ENCODE measurements around the gene ANO3. TPM values are rescaled to one million over a fixed set of nuclear protein-coding genes. Genes with fewer than 3 reads are reported as not detected.

ANO3 gene
- total RNA-seq, 1 experiment from 2014 or later = not detected

DNA sequence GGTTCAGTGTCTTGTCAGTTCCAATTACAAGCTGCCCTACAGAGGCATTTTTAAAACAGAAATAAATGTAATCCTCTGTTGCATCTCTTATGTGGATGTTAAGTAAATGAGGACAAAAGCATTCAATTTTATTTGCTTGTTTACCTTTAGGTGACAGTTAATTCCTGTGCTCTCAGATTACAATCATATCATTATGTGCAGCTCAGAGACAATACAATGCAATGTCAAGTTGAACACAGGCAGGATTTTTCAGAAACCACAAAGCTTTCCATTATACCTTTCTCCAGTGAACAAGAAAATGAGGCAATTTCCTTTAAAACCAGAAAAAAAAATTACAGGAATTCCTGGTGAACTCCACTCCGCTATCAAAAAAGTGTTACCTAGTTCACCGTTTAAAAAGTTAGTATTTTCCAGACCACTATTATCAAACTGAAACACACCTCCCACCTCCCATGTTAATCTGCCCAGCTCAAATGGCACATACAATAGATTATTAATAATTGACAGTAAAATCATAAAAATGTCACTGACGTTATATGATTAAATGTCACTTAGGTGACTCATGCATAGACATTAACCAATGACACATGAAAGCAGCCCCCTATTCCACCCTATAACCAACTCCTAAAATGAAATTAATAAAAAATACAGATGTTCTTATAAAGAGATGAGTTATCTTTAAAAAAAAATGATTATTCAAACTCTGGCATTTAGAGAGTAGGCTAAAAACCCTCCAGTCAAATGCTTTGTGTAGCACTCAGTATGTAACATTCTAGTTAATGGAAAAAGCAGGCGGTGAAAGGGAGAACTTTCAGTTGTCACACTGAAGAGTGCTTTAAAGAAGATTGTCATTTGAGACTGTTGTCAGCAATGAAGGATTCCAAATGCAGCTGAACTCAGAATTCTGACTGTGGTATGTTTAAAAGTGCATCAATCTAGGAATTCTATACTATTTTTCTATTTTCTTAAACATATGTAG lies 141.6 kb downstream of the ANO3 start:
- in situ Hi-C loops (cut with HindIII; ENCODE audit: low pct_unique_long_range_greater_than_20kb, low sequenced_read_pairs) = no loop called here
- peak; percentile 42 for DNase-seq (ENCODE audit: low read depth)

DNA sequence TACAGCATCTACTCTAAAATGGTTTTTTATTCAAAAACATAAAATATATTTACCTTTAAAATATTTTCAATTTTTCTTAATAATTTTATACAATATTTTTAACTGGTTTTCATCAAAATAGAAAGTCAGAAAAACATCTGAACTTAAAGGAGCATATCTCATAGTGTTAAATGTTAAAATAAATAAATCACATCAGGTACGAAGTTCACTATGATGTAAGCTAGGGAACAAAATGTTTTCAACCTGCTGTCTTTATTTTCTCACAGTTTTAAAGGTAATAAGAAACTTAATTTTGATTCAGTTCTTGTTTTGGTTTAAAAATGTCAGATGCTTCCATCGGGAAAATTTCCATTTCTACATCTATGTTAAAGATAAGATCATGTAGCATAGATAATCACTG lies 142.5 kb downstream of the ANO3 start:
- in situ Hi-C loops (cut with HindIII; ENCODE audit: low pct_unique_long_range_greater_than_20kb, low sequenced_read_pairs) = no loop called here
- DNase-seq (ENCODE audit: low read depth) = no peak

GRCh38 chr11:26477396-26477795 lies 145.5 kb downstream of the ANO3 start:
- in situ Hi-C loops (cut with HindIII; ENCODE audit: low pct_unique_long_range_greater_than_20kb, low sequenced_read_pairs) = no loop called here
- DNase-seq (ENCODE audit: low read depth) = no peak

DNA sequence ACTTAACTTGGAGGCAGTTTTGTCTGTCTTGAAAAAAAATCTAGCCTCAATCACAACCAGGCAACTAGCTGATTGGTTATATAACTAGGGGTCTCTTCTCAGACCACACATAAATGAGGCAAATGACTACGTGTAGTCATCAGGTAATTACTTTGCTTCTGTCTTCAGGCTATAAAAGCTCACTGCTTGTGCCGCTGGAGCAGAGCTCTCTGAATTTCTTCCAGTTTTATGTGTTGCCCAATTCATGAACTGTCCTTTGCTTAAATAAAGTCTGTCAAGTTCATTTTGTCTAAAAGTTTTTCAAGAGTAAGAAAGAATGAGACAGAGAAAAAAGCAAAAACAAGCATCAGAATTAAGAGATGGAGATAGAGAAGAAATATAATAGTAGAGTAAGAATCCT lies 146.8 kb downstream of the ANO3 start:
- in situ Hi-C loops (cut with HindIII; ENCODE audit: low pct_unique_long_range_greater_than_20kb, low sequenced_read_pairs) = no loop called here
- no peak for DNase-seq (ENCODE audit: low read depth)

- DNase-seq (ENCODE audit: low read depth) = no peak
- in situ Hi-C loops (cut with HindIII; ENCODE audit: low pct_unique_long_range_greater_than_20kb, low sequenced_read_pairs) = no loop called here
These were observed 148.1 kb downstream of the ANO3 start for GRCh38 chr11:26480041-26480440.

DNA sequence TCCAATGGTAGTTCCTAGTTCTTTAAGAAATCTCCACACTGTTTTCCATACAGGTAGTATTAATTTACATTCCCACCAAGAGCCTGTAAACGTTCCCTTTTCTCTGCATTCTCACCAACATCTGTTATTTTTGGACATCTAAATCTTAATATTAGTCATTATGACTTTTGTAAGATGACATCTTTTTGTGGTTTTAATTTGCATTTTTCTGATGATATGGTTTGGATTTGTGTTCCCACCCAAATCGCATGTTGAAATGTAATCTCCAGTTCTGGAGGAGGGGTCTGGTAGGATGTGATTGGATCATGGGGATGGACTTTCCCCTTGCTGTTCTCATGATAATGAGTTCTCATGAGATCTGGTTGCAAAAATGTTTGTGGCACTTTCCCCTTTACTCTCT lies 151.2 kb downstream of the ANO3 start:
- in situ Hi-C loops (cut with HindIII; ENCODE audit: low pct_unique_long_range_greater_than_20kb, low sequenced_read_pairs) = no loop called here
- DNase-seq (ENCODE audit: low read depth) = no peak

DNA sequence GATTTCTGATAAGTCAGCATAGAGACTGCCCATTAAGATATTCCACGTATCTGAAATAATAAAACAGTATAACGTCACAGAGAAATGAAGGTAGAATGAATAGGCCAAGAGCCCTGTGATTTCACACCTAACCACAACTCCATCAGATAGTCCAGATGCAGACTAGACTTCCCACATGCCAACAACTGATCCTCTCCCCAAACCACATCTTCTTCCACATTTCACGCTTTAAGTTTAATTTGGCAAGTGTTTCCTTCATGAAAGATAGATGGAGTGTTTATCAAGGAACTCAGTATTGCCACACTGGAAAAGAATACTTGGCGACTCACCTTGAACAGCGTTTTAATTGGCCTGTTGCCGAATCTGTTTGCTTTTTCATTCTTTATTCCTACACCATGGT lies 158.6 kb downstream of the ANO3 start:
- in situ Hi-C loops (cut with HindIII; ENCODE audit: low pct_unique_long_range_greater_than_20kb, low sequenced_read_pairs) = no loop called here
- DNase-seq (ENCODE audit: low read depth) = no peak

- no peak for DNase-seq (ENCODE audit: low read depth)
- in situ Hi-C loops (cut with HindIII; ENCODE audit: low pct_unique_long_range_greater_than_20kb, low sequenced_read_pairs) = no loop called here
These were observed 161.7 kb downstream of the ANO3 start for GRCh38 chr11:26493616-26494015.

DNA sequence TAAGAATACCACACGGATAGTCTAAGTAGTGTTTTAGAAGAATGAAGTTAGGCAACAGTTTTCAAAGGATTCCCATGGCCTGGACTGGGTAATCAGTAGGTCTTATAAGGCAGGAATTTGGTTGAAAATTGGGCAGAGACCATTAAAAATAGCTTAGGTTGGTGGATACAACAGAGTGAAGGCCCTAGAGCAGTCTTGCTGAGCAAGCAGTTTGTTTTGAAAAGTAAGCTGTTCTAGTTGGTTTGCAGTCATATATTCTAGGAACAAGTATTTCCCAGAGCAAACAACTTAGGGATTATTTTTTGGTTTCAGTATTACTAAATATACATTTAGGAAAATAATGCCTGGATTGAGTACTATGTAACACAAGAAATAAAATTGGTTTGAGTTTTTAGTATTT lies 175.3 kb downstream of the ANO3 start:
- in situ Hi-C loops (cut with HindIII; ENCODE audit: low pct_unique_long_range_greater_than_20kb, low sequenced_read_pairs) = no loop called here
- DNase-seq (ENCODE audit: low read depth) = no peak

DNA sequence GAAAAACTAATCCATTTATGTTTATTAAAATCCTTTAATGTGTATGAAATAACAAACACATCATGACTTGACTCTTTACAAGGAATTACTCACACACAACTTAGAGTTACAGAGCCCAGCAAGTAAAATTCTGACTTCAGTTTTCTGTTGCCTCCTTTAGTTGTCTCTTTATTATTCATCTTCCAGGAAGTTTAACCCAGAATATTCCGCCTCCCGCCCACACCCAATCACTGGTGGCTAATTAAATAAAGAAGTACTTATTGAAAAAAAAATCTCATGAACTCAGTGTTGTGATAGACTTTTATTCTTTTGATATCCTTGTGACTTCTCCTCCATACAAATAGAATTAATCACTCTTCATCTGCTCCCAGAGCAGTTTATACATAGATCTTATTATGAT lies 178.2 kb downstream of the ANO3 start:
- DNase-seq (ENCODE audit: low read depth) = no peak
- in situ Hi-C loops (cut with HindIII; ENCODE audit: low pct_unique_long_range_greater_than_20kb, low sequenced_read_pairs) = no loop called here

- in situ Hi-C loops (cut with HindIII; ENCODE audit: low pct_unique_long_range_greater_than_20kb, low sequenced_read_pairs) = no loop called here
- DNase-seq (ENCODE audit: low read depth) = no peak
These were observed 178.8 kb downstream of the ANO3 start for GRCh38 chr11:26510756-26511155.

DNA sequence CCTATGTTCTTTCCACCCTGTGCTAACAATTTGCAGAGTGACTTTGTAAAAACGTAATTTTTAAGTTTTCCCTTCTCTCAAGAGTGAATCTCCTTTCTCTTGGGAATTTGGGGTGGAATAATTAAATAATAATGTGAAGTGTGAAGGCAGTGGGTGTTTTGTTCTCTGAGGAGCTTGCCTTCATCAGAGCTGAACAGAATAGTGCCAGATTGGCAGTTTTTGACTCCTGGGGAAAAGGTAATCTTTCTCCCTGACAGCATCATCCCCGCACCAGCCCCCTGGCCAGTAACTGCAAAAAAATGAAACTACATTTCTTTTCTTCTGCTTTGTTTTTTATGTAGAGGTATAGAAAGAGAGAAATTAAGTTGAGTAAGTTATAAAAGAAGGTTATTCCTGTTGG lies 180.3 kb downstream of the ANO3 start:
- in situ Hi-C loops (cut with HindIII; ENCODE audit: low pct_unique_long_range_greater_than_20kb, low sequenced_read_pairs) = no loop called here
- DNase-seq (ENCODE audit: low read depth) = no peak

- no peak for DNase-seq (ENCODE audit: low read depth)
- in situ Hi-C loops (cut with HindIII; ENCODE audit: low pct_unique_long_range_greater_than_20kb, low sequenced_read_pairs) = no loop called here
These were observed 187.5 kb downstream of the ANO3 start for GRCh38 chr11:26519469-26519868.

- peak; percentile 18 for DNase-seq (ENCODE audit: low read depth)
- in situ Hi-C loops (cut with HindIII; ENCODE audit: low pct_unique_long_range_greater_than_20kb, low sequenced_read_pairs) = no loop called here
These were observed 191.1 kb downstream of the ANO3 start for GRCh38 chr11:26522912-26523610.

DNA sequence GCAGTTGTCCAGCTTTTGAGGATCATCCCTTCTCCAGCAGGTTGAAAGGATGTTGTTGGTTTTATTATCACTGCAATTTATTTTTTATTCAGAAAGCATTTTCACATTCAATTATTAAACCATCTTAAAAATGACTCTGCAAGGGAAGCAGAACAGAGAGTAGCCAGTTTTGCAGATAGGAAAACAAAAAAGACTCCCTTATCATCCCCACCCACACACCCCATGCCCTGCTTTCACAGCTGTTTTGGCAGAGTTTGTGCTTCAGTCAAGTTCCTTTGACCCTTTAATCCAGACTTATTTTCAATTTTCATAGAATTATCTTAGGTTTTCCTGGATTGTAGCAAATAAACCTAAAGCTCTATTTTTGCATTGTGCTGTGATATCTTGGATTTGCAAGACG lies 195.8 kb downstream of the ANO3 start:
- no peak for DNase-seq (ENCODE audit: low read depth)
- in situ Hi-C loops (cut with HindIII; ENCODE audit: low pct_unique_long_range_greater_than_20kb, low sequenced_read_pairs) = no loop called here

- in situ Hi-C loops (cut with HindIII; ENCODE audit: low pct_unique_long_range_greater_than_20kb, low sequenced_read_pairs) = no loop called here
- DNase-seq (ENCODE audit: low read depth) = no peak
These were observed 205.4 kb downstream of the ANO3 start for GRCh38 chr11:26537341-26537740.

GRCh38 chr11:26539517-26539916 lies 207.6 kb downstream of the ANO3 start:
- no peak for DNase-seq (ENCODE audit: low read depth)
- in situ Hi-C loops (cut with HindIII; ENCODE audit: low pct_unique_long_range_greater_than_20kb, low sequenced_read_pairs) = no loop called here

DNA sequence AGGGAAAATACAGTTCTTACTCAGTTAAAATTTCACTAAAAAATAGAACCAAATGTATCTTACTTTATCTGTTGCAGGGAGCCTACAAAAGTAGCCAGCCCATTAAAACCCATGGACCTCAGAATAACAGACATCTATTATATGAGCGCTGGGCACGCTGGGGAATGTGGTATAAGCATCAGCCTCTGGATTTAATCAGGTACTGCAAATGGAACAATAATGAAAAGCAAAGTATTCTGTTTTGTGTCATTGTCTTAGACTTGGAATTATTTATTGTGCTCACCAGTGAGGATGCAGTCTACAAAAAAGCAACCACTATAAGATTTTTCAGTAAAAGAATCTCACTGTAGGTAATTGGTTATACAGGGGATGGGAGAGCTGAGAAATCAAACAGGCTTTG lies 209.9 kb downstream of the ANO3 start:
- in situ Hi-C loops (cut with HindIII; ENCODE audit: low pct_unique_long_range_greater_than_20kb, low sequenced_read_pairs) = no loop called here
- no peak for DNase-seq (ENCODE audit: low read depth)

DNA sequence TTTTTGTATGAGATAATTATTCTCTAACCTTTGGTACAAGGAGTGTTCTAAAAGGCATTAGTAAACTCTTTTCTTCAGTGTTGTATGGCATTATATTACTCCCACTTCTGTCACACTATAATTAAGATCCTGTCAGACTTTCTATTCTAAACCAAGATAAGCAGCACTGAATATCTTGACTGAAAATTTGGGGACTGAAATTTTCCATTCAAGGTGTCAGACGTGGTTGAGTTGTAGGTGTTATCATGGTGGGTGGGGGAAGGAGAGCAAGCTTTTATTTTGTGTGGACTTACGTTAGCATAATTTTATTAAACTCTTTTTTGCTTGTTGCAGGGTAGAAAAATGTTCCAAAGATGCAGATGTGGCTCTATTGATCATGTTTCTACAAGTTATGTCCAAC lies 217.2 kb downstream of the ANO3 start:
- DNase-seq (ENCODE audit: low read depth) = no peak
- in situ Hi-C loops (cut with HindIII; ENCODE audit: low pct_unique_long_range_greater_than_20kb, low sequenced_read_pairs) = no loop called here

- DNase-seq (ENCODE audit: low read depth) = no peak
- in situ Hi-C loops (cut with HindIII; ENCODE audit: low pct_unique_long_range_greater_than_20kb, low sequenced_read_pairs) = no loop called here
These were observed 218.1 kb downstream of the ANO3 start for GRCh38 chr11:26550022-26550421.

All from Caki2 (cell line).